HepG2 (cell line): ENCODE results near the gene CAMK4. TPM values are rescaled to one million over a fixed set of nuclear protein-coding genes. Genes with fewer than 3 reads are reported as not detected.
A peak's percentile ranks its signal among the peaks of the same experiment; 100 is the strongest.

ENCODE experiments used
- ATAC-seq: fragments of 200-7000 bp; cut with Tn5 transposase; 3 replicates; pipeline ENCODE4 v1.9.1; 2020; ENCODE audit warnings: mild to moderate bottlenecking, moderate library complexity
- BruUV-seq: library from RNA; stranded (reverse); fragments of 400-500 nt; replicated peaks from 2 replicates; lab custom pipeline; 2021; lab: Mats Ljungman, UMichigan
- CTCF ChIA-PET: fragments of 300-600 bp; formaldehyde crosslinking; extraction: SDS; loops from one replicate; lab custom pipeline; 2021; ENCODE audit warnings: low total read pairs, inconsistent platforms, low intra/inter-chr PET ratio; lab: Yijun Ruan, JAX
- POLR2A ChIA-PET: fragments of 350-600 bp; sonication (Branson Sonifier 250); formaldehyde crosslinking; loops from one replicate; lab custom pipeline; 2020; ENCODE audit warnings: antibody characterized with exemption, inconsistent platforms; lab: Yijun Ruan, JAX
- DNase-seq: peaks from one replicate; pipeline ENCODE4 v3.0.0-alpha.2; 2015; ENCODE audit warnings: low spot score
- FAIRE-seq: peaks from 3 replicates; lab custom pipeline; 2011; peaks lifted over from hg19 to GRCh38; lab: Jason Lieb, UNC
- H2AFZ ChIP-seq: one replicate; pipeline ENCODE4 v1.6.1; 2011; ENCODE audit warnings: low read length, inconsistent platforms
- H3K27ac ChIP-seq: fragments of 300-600 bp; 3 replicates; pipeline ENCODE4 v1.8.0; 2011; ENCODE audit warnings: mixed run types, mild to moderate bottlenecking, mixed read lengths, low read length, inconsistent platforms; ENCODE audit not compliant: insufficient read depth; ENCODE audit errors: extremely low read length
- H3K27me3 ChIP-seq, 2 experiments: fragments of 200-600 bp in 1 of 2; 2 replicates in 1 of 2; 3 replicates in 1 of 2; pipeline versions ENCODE4 v1.6.0 to v1.8.0; 2011; ENCODE audit warnings: low read length in 2 of 2, mild to moderate bottlenecking in 2 of 2, moderate library complexity in 2 of 2, inconsistent platforms in 1 of 2; ENCODE audit not compliant: insufficient read depth in 2 of 2, control insufficient read depth in 1 of 2
- H3K36me3 ChIP-seq, 2 experiments: fragments of 200-600 bp in 1 of 2; replicated peaks in 1 of 2; 2 replicates in 1 of 2; 3 replicates in 1 of 2; pipeline versions ENCODE4 v1.5.1 to v1.8.0; 2011; ENCODE audit warnings: low read length in 2 of 2, inconsistent platforms in 1 of 2; ENCODE audit not compliant: insufficient read depth in 2 of 2, control insufficient read depth in 1 of 2
- H3K4me1 ChIP-seq: 2 replicates; pipeline ENCODE4 v1.5.1; 2012; ENCODE audit warnings: low read length, inconsistent platforms; ENCODE audit not compliant: insufficient read depth
- H3K4me2 ChIP-seq: 2 replicates; pipeline ENCODE4 v1.6.0; 2011; ENCODE audit warnings: low read depth, low read length, inconsistent platforms
- H3K4me3 ChIP-seq, 3 experiments: fragments of 200-600 bp in 1 of 3; sonication (generic), shearing (Covaris generic) in 1 of 3; replicated peaks in 1 of 3; 2 replicates each; pipeline ENCODE4 v1.5.1; 2011 to 2016; ENCODE audit warnings: low read length in 3 of 3, inconsistent platforms in 2 of 3, low read depth in 2 of 3, mild to moderate bottlenecking in 2 of 3, control low read depth in 1 of 3, mixed read lengths in 1 of 3; ENCODE audit not compliant: insufficient read depth in 1 of 3
- H3K79me2 ChIP-seq: one replicate; pipeline ENCODE4 v1.6.1; 2011; ENCODE audit warnings: low read length, inconsistent platforms; ENCODE audit not compliant: insufficient read depth
- H3K9ac ChIP-seq: 2 replicates; pipeline ENCODE4 v1.6.0; 2011; ENCODE audit warnings: mild to moderate bottlenecking, low read depth, low read length, inconsistent platforms; ENCODE audit not compliant: insufficient read depth
- H3K9me3 ChIP-seq: 2 replicates; pipeline ENCODE4 v1.5.1; 2012; ENCODE audit warnings: mild to moderate bottlenecking, low read length
- H4K20me1 ChIP-seq: 2 replicates; pipeline ENCODE4 v1.6.0; 2011; ENCODE audit warnings: inconsistent platforms, mild to moderate bottlenecking, low read length, moderate library complexity; ENCODE audit not compliant: insufficient read depth
- ATF7 ChIP-seq, 2 experiments: fragments of 450-650 bp in 1 of 2; sonication (generic) in 1 of 2; formaldehyde crosslinking in 1 of 2; IDR thresholded peaks; 2 replicates each; pipeline versions ENCODE4 v1.4.0 to v1.6.1; 2016 to 2020; ENCODE audit warnings: antibody characterized with exemption in 1 of 2, mild to moderate bottlenecking in 1 of 2, missing genetic modification reagents in 1 of 2
- GLMP ChIP-seq: sonication (generic); formaldehyde crosslinking; IDR thresholded peaks from 2 replicates; pipeline ENCODE4 v1.9.0; 2021; ENCODE audit warnings: missing genetic modification reagents, mild to moderate bottlenecking, borderline replicate concordance
- GPN1 ChIP-seq: sonication (generic); formaldehyde crosslinking; IDR thresholded peaks from 2 replicates; pipeline ENCODE4 v1.5.1; 2020; ENCODE audit warnings: missing genetic modification reagents, borderline replicate concordance
- KLF11 ChIP-seq: IDR thresholded peaks from 2 replicates; pipeline ENCODE4 v1.6.1; 2016; ENCODE audit warnings: missing compliant biosample characterization
- REPIN1 ChIP-seq: sonication (generic); formaldehyde crosslinking; IDR thresholded peaks from 2 replicates; pipeline ENCODE4 v1.8.0; 2022; ENCODE audit warnings: missing genetic modification reagents, low read depth, mild to moderate bottlenecking, borderline replicate concordance
- ZFP90 ChIP-seq: sonication (generic); formaldehyde crosslinking; IDR thresholded peaks from 2 replicates; pipeline ENCODE4 v1.8.0; 2022; ENCODE audit warnings: missing genetic modification reagents, mild to moderate bottlenecking, inconsistent platforms, borderline replicate concordance
- ZNF660 ChIP-seq: sonication (generic); formaldehyde crosslinking; IDR thresholded peaks from 2 replicates; pipeline ENCODE4 v1.5.1; 2020; ENCODE audit warnings: mild to moderate bottlenecking, low read depth, missing genetic modification reagents, borderline replicate concordance
- ZNF720 ChIP-seq: sonication (generic); formaldehyde crosslinking; IDR thresholded peaks from 2 replicates; pipeline ENCODE4 v1.4.0; 2020; ENCODE audit warnings: missing genetic modification reagents
- ZNF800 ChIP-seq: sonication (generic); formaldehyde crosslinking; IDR thresholded peaks from 2 replicates; pipeline ENCODE4 v1.4.0; 2020; ENCODE audit warnings: missing genetic modification reagents
- WGBS: methylation state at CpG from one replicate; pipeline ENCODE4 v1.1.6; 2017; ENCODE audit warnings: low lambda C conversion rate; 5-methylcytosine and 5-hydroxymethylcytosine counted together
- in situ Hi-C: cut with HindIII; loops from 2 replicates; pipeline ENCODE4 v1.10.0; 2017; ENCODE audit warnings: low pct_unique_long_range_greater_than_20kb; ENCODE audit not compliant: extremely low pct_ligation_motif_present
- intact Hi-C: fragments of 100-400 bp; cut with micrococcal nuclease; formaldehyde crosslinking; loops from one replicate; pipeline ENCODE4 v1.10.0; 2022; ENCODE audit not compliant: unreplicated experiment
- polyA plus RNA-seq, 8 experiments: library from polyadenylated mRNA; depleted of rRNA in 3 of 8; stranded (reverse) in 7 of 8; unstranded in 1 of 8; fragments of >200 nt; fragmentation: Illumina TruSeq in 4 of 8; extraction: Trizol in 4 of 8; gene quantifications; 2 replicates each; pipeline versions ENCODE4 v1.2.1 to v1.2.3, GENCODE V29; 2011 to 2016; ENCODE audit warnings: low read depth in 4 of 8, missing spikeins in 1 of 8, mixed read lengths in 1 of 8; ENCODE audit not compliant: insufficient read depth in 1 of 8
- total RNA-seq, 5 experiments: library from RNA; depleted of rRNA; stranded (reverse); fragments of >200 nt; fragmentation: Illumina TruSeq; extraction: Trizol; gene quantifications; 2 replicates each; pipeline ENCODE4 v1.2.3, GENCODE V29; 2016; ENCODE audit warnings: low read depth in 1 of 5
- TF ChIP-seq, protein P1 (sequence below): sonication (generic); formaldehyde crosslinking; IDR thresholded peaks from 2 replicates; pipeline ENCODE4 v1.8.0; 2022; ENCODE audit warnings: mild to moderate bottlenecking, missing genetic modification reagents, borderline replicate concordance

CAMK4 gene
- total and polyA plus RNA-seq, 2 of the 13 experiments (the other 11 are each of a cell fraction or from before 2014, with no cell fraction given), result not detected

DNA sequence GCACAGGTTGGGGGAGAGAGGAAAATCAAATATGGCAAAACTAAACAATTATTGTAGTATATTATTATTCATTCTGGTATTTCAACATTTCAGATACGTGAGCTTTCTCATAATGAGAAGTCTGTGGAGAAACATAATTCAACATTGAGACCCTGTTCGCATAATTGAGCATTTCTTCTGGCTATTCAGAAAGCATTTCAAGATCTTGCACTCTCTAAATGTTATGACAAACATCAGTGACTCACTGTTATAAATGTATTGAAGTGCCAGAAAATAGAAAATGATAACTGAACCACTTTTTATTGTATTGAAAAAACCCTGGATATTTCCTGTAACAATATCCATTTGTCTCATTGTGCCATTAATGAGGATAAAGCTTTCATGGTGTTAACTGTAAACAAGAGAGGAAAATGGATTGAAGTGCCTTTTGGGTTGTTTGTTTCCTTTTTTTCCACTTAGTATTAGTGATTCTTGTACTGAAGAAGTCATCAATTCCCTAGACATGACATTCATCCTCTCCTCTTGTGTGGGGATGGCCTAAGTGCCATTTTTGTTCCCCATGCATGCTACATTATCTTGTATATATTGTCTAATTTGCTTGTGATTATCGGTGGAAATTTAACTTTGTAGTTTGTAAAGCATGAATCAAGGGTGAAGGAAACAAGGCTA is 124.6 kb downstream of the CAMK4 start (continued):
- TF ChIP-seq GLMP (CRISPR knock-in tag) (no peak), ZNF800 (CRISPR knock-in tag) (no peak), ZNF720 (CRISPR knock-in tag) (no peak), GPN1 (CRISPR knock-in tag) (no peak)

DNA sequence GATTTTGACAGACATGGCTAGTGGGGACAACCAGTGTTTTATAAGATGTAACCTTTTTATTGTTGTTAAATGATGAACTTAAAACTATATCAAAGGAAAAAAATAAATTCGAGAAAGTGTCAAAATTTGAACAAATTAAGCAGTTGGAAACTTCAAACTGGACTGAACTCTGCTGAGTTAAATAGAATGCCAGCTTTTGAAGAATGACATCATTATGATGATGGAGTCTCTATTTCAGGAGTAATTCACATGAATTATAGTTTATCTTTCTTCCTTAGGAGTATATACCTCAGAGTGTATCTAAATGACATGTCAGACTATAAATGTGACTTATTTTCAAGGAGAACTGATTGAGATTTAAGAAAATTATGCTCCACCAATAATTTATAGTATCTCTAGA is 125.2 kb downstream of the CAMK4 start:
- DNase-seq, result no peak
- BruUV-seq, result no TSS peak

More for the DNA sequence above, 125.2 kb downstream of the CAMK4 start:
- Histone ChIP-seq H3K4me2 (no peak overlapping the region), H3K27me3 (no peaks in the 10 kb centered on the region; a peak in 1 of 5 replicates), H3K27ac (no peak overlapping the region), H4K20me1 (no peaks in the 10 kb centered on the region), H3K4me1 (no peaks in the 10 kb centered on the region), H3K4me3 (no peak overlapping the region), H3K9ac (no peak overlapping the region), H3K9me3 (no peaks in the 10 kb centered on the region), H3K79me2 (no peaks in the 10 kb centered on the region), H3K36me3 (no peaks in the 10 kb centered on the region), H2AFZ (no peak overlapping the region)
- in situ Hi-C loops (no loop called here), intact Hi-C loops (no loop called here)
- ATAC-seq (no peak), FAIRE-seq (no peak)
- no peak for TF ChIP-seq ZFP90 (CRISPR knock-in tag)
- TF ChIP-seq ZNF660, result no peak
- TF ChIP-seq, protein P1, sequence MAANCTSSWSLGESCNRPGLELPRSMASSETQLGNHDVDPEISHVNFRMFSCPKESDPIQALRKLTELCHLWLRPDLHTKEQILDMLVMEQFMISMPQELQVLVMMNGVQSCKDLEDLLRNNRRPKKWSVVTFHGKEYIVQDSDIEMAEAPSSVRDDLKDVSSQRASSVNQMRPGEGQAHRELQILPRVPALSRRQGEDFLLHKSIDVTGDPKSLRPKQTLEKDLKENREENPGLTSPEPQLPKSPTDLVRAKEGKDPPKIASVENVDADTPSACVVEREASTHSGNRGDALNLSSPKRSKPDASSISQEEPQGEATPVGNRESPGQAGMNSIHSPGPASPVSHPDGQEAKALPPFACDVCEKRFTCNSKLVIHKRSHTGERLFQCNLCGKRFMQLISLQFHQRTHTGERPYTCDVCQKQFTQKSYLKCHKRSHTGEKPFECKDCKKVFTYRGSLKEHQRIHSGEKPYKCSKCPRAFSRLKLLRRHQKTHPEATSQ (CRISPR knock-in tag), result no peak
- TF ChIP-seq ATF7 (IDR thresholded peaks at IDR 0.05), result peak; percentile 64
- no peak for TF ChIP-seq ATF7 (CRISPR knock-in tag; IDR thresholded peaks at IDR 0.05)
- no peak for TF ChIP-seq KLF11 (CRISPR knock-in tag)
- no peak for TF ChIP-seq REPIN1 (CRISPR knock-in tag)
- POLR2A ChIA-PET, result no interaction called here
- CTCF ChIA-PET, result no interaction called here
- WGBS, result 0% methylated on average over 1 of the region's 1 CpG
